Measurements from ENCODE around the gene WWOX. TPM values are rescaled to one million over a fixed set of nuclear protein-coding genes. Genes with fewer than 3 reads are reported as not detected.

The WWOX gene
- total and polyA plus RNA-seq, 2 of the 8 experiments (the other 6 are each of a cell fraction or from before 2014, with no cell fraction given), result 5.4 to 16.7 TPM

- DNase-seq (ENCODE audit: low read depth in 1 of 2, low spot score in 2 of 2) (no peak), FAIRE-seq (no peak)
- H2BK20ac ChIP-seq (ENCODE audit: low read length), result no peak overlapping the region
- no peak overlapping the region for H2AFZ ChIP-seq (ENCODE audit: low read length)
- no peak overlapping the region for H3K14ac ChIP-seq (ENCODE audit: insufficient read length)
- H3K4me2 ChIP-seq (ENCODE audit: insufficient read depth in 1 of 2, low read depth in 2 of 2, low read length in 2 of 2), result no peak overlapping the region
- H3K27me3 ChIP-seq (replicated peaks in 1 of 4; ENCODE audit: control insufficient read depth in 3 of 4, extremely low read depth in 1 of 4, insufficient read depth in 3 of 4, low read length in 3 of 4), result no peaks in the 10 kb centered on the region
- H2BK12ac ChIP-seq (ENCODE audit: low read depth, low read length), result no peak overlapping the region
- no peak overlapping the region for H3K18ac ChIP-seq (ENCODE audit: extremely low read depth, low read length)
- no peaks in the 10 kb centered on the region; a peak in 1 of 8 replicates for H3K36me3 ChIP-seq (ENCODE audit: control insufficient read depth in 2 of 4, insufficient read depth in 4 of 4, low read length in 3 of 4)
- H4K91ac ChIP-seq (replicated peaks; ENCODE audit: insufficient read length, low read length), result no peak overlapping the region
- no peak overlapping the region for H2BK5ac ChIP-seq (ENCODE audit: low read depth, low read length)
- no peak overlapping the region for H4K5ac ChIP-seq (ENCODE audit: insufficient read length, low read depth, low read length)
- no peaks in the 10 kb centered on the region for H3K79me2 ChIP-seq (ENCODE audit: control insufficient read depth in 1 of 2, insufficient read depth in 2 of 2, low read length in 2 of 2)
- no peak overlapping the region for H3K56ac ChIP-seq (replicated peaks; ENCODE audit: insufficient read length, low read depth, low read length)
- no peak overlapping the region for H2BK15ac ChIP-seq (ENCODE audit: low read length)
- no peak overlapping the region for H2BK120ac ChIP-seq (replicated peaks; ENCODE audit: low read depth, low read length)
- POLR2A ChIA-PET (ENCODE audit: partially characterized antibody), result no interaction called here
- no peak overlapping the region for H3K9ac ChIP-seq (replicated peaks in 1 of 4; ENCODE audit: extremely low read depth in 1 of 4, low read depth in 3 of 4, low read length in 3 of 4)
- no peak overlapping the region for H3K4me3 ChIP-seq (ENCODE audit: extremely low read depth in 1 of 4, insufficient read depth in 2 of 4, low read depth in 3 of 4, low read length in 4 of 4)
- 86% methylated on average over 4 of the region's 4 CpGs; no CpG with 5 or more reads in 1 of the 2 experiments for WGBS, 2 experiments (ENCODE audit: extremely low coverage in 1 of 2, insufficient coverage in 1 of 2, insufficient read length in 1 of 2, insufficient replicate concordance in 2 of 2, low coverage in 1 of 2, low lambda C conversion rate in 2 of 2, missing lambda C conversion rate in 1 of 2)
- H3K4me1 ChIP-seq (replicated peaks in 1 of 4; ENCODE audit: control insufficient read depth in 3 of 4, insufficient read depth in 4 of 4, low read length in 3 of 4), result no peaks in the 10 kb centered on the region
- CTCF ChIA-PET (ENCODE audit: partially characterized antibody), result interaction anchor here (3.3 kb wide), 1 partner anchor 17 kb away, joined by 9 read pairs; no protein-coding TSS in a partner anchor
- TF ChIP-seq KDM4A (IDR thresholded peaks at IDR 0.05; ENCODE audit: low read depth, low read length, severe bottlenecking) (no peak), YY1 (IDR thresholded peaks at IDR 0.05; ENCODE audit: low read depth, low read length) (no peak), GABPA (IDR thresholded peaks at IDR 0.05; ENCODE audit: borderline replicate concordance, insufficient read depth, low read length) (no peak), EGR1 (IDR thresholded peaks at IDR 0.05; ENCODE audit: borderline replicate concordance, low read depth, low read length) (no peak), EZH2 (IDR thresholded peaks at IDR 0.05; ENCODE audit: low read depth, low read length, severe bottlenecking) (no peak), CBX5 (IDR thresholded peaks at IDR 0.05; ENCODE audit: low read depth, low read length) (no peak), SIX5 (IDR thresholded peaks at IDR 0.05; ENCODE audit: low read depth, low read length) (no peak), E2F6 (IDR thresholded peaks at IDR 0.05) (no peak)
- no peak overlapping the region for H3K23ac ChIP-seq (ENCODE audit: insufficient read length)
- no peak overlapping the region for H2AK5ac ChIP-seq (ENCODE audit: low read depth, low read length)
- H3K23me2 ChIP-seq (ENCODE audit: low read depth, low read length), result no peaks in the 10 kb centered on the region
- H4K8ac ChIP-seq (ENCODE audit: extremely low read depth, insufficient read depth, low read length), result no peak overlapping the region
- no peak overlapping the region for H3K27ac ChIP-seq (ENCODE audit: low read depth, low read length)
- no peaks in the 10 kb centered on the region for H3K79me1 ChIP-seq (ENCODE audit: low read depth, low read length)
- H3K9me3 ChIP-seq (ENCODE audit: insufficient read depth in 2 of 2, low read depth in 1 of 2, low read length in 1 of 2), result no peaks in the 10 kb centered on the region; a peak in 1 of 4 replicates
- no peak overlapping the region for H3K4ac ChIP-seq (replicated peaks; ENCODE audit: insufficient read length, low read depth, low read length)
- H4K20me1 ChIP-seq (replicated peaks in 1 of 2; ENCODE audit: control insufficient read depth in 1 of 2, insufficient read depth in 2 of 2, low read length in 2 of 2), result no peaks in the 10 kb centered on the region
These were observed 361.6 kb downstream of the WWOX start for GRCh38 chr16:78461087-78461486.

Measured in H1 (cell line).